SW480 (cell line): Measurements from ENCODE around the gene ACSBG1.

Experiments used
- DNase-seq: peaks from one replicate; pipeline ENCODE4 v3.0.0-alpha.2; 2016; ENCODE audit warnings: low spot score

ACSBG1 gene

GRCh38 chr15:78130466-78131294, 103.7 kb downstream of the ACSBG1 start:
- no peak for DNase-seq

GRCh38 chr15:78129751-78130287, 104.5 kb downstream of the ACSBG1 start:
- DNase-seq: no peak

- no peak for DNase-seq
Measured at GRCh38 chr15:78129077-78129750, 105.2 kb downstream of the ACSBG1 start.

GRCh38 chr15:78127882-78128281, 106.5 kb downstream of the ACSBG1 start:
- no peak for DNase-seq

GRCh38 chr15:78125267-78125666, 109.1 kb downstream of the ACSBG1 start:
- DNase-seq: no peak

GRCh38 chr15:78120523-78120922, 113.8 kb downstream of the ACSBG1 start:
- DNase-seq: no peak
